B cell (primary cell): Measurements from ENCODE around the gene CCDC9B. TPM values are rescaled to one million over a fixed set of nuclear protein-coding genes. Genes with fewer than 3 reads are reported as not detected.

Experiments used
- ATAC-seq: fragments of 200-7000 bp; cut with Tn5 transposase; one replicate; pipeline ENCODE4 v1.10.0; 2021; ENCODE audit warnings: low read depth, mild to moderate bottlenecking, moderate number of reproducible peaks, moderate library complexity
- CTCF ChIA-PET: fragments of 350-600 bp; sonication (Branson Sonifier 250); formaldehyde crosslinking; loops from one replicate; lab custom pipeline; 2021; ENCODE audit warnings: antibody characterized with exemption, inconsistent platforms; lab: Charles Lee
- POLR2A ChIA-PET: fragments of 350-600 bp; sonication (Branson Sonifier 250); formaldehyde crosslinking; loops from one replicate; lab custom pipeline; 2021; ENCODE audit warnings: antibody characterized with exemption; lab: Charles Lee
- DNase-seq: peaks from one replicate; pipeline ENCODE4 v3.0.0; 2013
- H2AFZ ChIP-seq: 2 replicates; pipeline ENCODE4 v1.6.1; 2012; ENCODE audit warnings: mild to moderate bottlenecking, low read depth, low read length; ENCODE audit not compliant: insufficient read depth, poor library complexity, severe bottlenecking
- H3K27ac ChIP-seq, 2 donors: 1 replicate in 1 of 2; 2 replicates in 1 of 2; pipeline ENCODE4 v1.5.1; 2012 to 2013; ENCODE audit warnings: low read length in 2 of 2, mild to moderate bottlenecking in 2 of 2, moderate library complexity in 1 of 2
- H3K27me3 ChIP-seq, 4 experiments: fragments of 200-600 bp in 1 of 4; sonication (generic) in 1 of 4; replicated peaks in 1 of 4; 1 replicate in 2 of 4; 2 replicates in 2 of 4; pipeline versions ENCODE4 v1.6.1 to v1.7.0; 2013 to 2016; ENCODE audit warnings: low read length in 3 of 4, mild to moderate bottlenecking in 2 of 4, mixed read lengths in 1 of 4, moderate library complexity in 1 of 4; ENCODE audit not compliant: insufficient read depth in 4 of 4, control insufficient read depth in 3 of 4; ENCODE audit errors: control extremely low read depth in 1 of 4
- H3K36me3 ChIP-seq, 2 experiments: replicated peaks in 1 of 2; 1 replicate in 1 of 2; 2 replicates in 1 of 2; pipeline versions ENCODE4 v1.6.1 to v1.7.1; 2013; ENCODE audit warnings: low read length in 1 of 2; ENCODE audit not compliant: insufficient read depth in 2 of 2, control insufficient read depth in 1 of 2; ENCODE audit errors: control extremely low read depth in 1 of 2, extremely low read depth in 1 of 2
- H3K4me1 ChIP-seq, 2 donors: fragments of 200-600 bp in 1 of 2; sonication (generic) in 1 of 2; 1 replicate in 1 of 2; 2 replicates in 1 of 2; pipeline versions ENCODE4 v1.5.1 to v1.6.1; 2013 to 2017; ENCODE audit warnings: low read length in 2 of 2; ENCODE audit not compliant: control insufficient read depth in 2 of 2, insufficient read depth in 2 of 2
- H3K4me2 ChIP-seq: replicated peaks from 2 replicates; pipeline ENCODE3; 2012; ENCODE audit warnings: mild to moderate bottlenecking, low read depth, low read length; ENCODE audit not compliant: poor library complexity, severe bottlenecking
- H3K4me3 ChIP-seq, 5 experiments: fragments of 200-600 bp in 1 of 5; sonication (generic) in 1 of 5; 1 replicate in 3 of 5; 2 replicates in 2 of 5; pipeline versions ENCODE4 v1.5.1 to v1.7.0; 2011 to 2016; ENCODE audit warnings: low read length in 4 of 5, mild to moderate bottlenecking in 4 of 5, low read depth in 2 of 5, control low read depth in 1 of 5, moderate library complexity in 1 of 5; ENCODE audit not compliant: insufficient read depth in 1 of 5; ENCODE audit errors: control extremely low read depth in 1 of 5, extremely low read depth in 1 of 5
- H3K79me2 ChIP-seq: fragments of 200-600 bp; sonication (generic); one replicate; pipeline ENCODE4 v1.6.0; 2016; ENCODE audit warnings: low read length; ENCODE audit not compliant: control insufficient read depth, insufficient read depth
- H3K9ac ChIP-seq: fragments of 200-600 bp; sonication (generic); 2 replicates; pipeline ENCODE4 v1.6.1; 2017; ENCODE audit warnings: mild to moderate bottlenecking, low read length, moderate library complexity
- H3K9me3 ChIP-seq, 3 donors: one replicate each; pipeline versions ENCODE4 v1.6.1 to v1.7.1; 2013; ENCODE audit warnings: low read length in 2 of 3; ENCODE audit not compliant: control insufficient read depth in 2 of 3, insufficient read depth in 1 of 3; ENCODE audit errors: control extremely low read depth in 1 of 3
- H4K20me1 ChIP-seq: 2 replicates; pipeline ENCODE4 v1.6.0; 2012; ENCODE audit warnings: mild to moderate bottlenecking, low read length; ENCODE audit not compliant: insufficient read depth, control insufficient read depth, poor library complexity, severe bottlenecking
- H3K27ac Mint-ChIP-seq: one replicate; pipeline ENCODE4 v1.8.0; 2021; ENCODE audit warnings: mixed read lengths
- H3K27me3 Mint-ChIP-seq: one replicate; pipeline ENCODE4 v1.8.0; 2021; ENCODE audit warnings: mixed read lengths
- H3K4me1 Mint-ChIP-seq: one replicate; pipeline ENCODE4 v1.8.0; 2021; ENCODE audit warnings: mixed read lengths
- H3K4me3 Mint-ChIP-seq: one replicate; pipeline ENCODE4 v1.8.0; 2021; ENCODE audit warnings: mixed read lengths
- H3K9me3 Mint-ChIP-seq: one replicate; pipeline ENCODE4 v1.8.0; 2022; ENCODE audit warnings: mixed read lengths; ENCODE audit not compliant: insufficient read depth
- CTCF ChIP-seq: fragments of 200-600 bp; IDR thresholded peaks from one replicate; pipeline ENCODE4 v1.8.0; 2022; ENCODE audit warnings: antibody characterized with exemption, mild to moderate bottlenecking
- EZH2 ChIP-seq: IDR thresholded peaks from 2 replicates; pipeline ENCODE4 v1.6.1; 2012; ENCODE audit warnings: borderline replicate concordance, low read depth, mild to moderate bottlenecking, moderate library complexity, low read length; ENCODE audit not compliant: insufficient read depth, poor library complexity, severe bottlenecking
- WGBS: methylation state at CpG from one replicate; pipeline ENCODE4 v1.1.5; 2013; ENCODE audit warnings: missing lambda C conversion rate; ENCODE audit not compliant: insufficient coverage; 5-methylcytosine and 5-hydroxymethylcytosine counted together
- intact Hi-C: fragments of 100-400 bp; cut with micrococcal nuclease; formaldehyde crosslinking; loops from one replicate; pipeline ENCODE4 v1.10.0; 2022
- polyA plus RNA-seq: library from polyadenylated mRNA; depleted of rRNA; stranded (reverse); fragments of >200 nt; gene quantifications from 2 replicates; pipeline ENCODE4 v1.2.3, GENCODE V29; 2012
- total RNA-seq, 2 donors: library from RNA; stranded (reverse); fragments of 120-200 nt in 1 of 2; gene quantifications; 1 replicate in 1 of 2; 2 replicates in 1 of 2; pipeline versions ENCODE4 v1.2.3 to v1.2.4, GENCODE V29; 2013 to 2022

CCDC9B gene
- total and polyA plus RNA-seq, 2 donors (not counting 1 experiment from before 2014, with no cell fraction given) = 1.6 to 2.4 TPM

- Mint-ChIP-seq H3K27me3 (no peaks in the 10 kb centered on the region), H3K9me3 (no peaks in the 10 kb centered on the region), H3K27ac (peak within 1 kb of the TSS; percentile 99), H3K4me1 (peaks cover 48% of the 10 kb centered on the region), H3K4me3 (peak within 1 kb of the TSS; percentile 98)
- Histone ChIP-seq H3K79me2 (peaks cover 24% of the 10 kb centered on the region), H3K4me2 (peak within 1 kb of the TSS; percentile 92), H3K36me3 (peaks cover 0 to 20% of the 10 kb centered on the region in 2 experiments), H3K27ac (peak within 1 kb of the TSS; percentile 77 to 96), H2AFZ (peak within 1 kb of the TSS; percentile 92), H3K4me1 (peaks cover 25 to 36% of the 10 kb centered on the region in 2 donors), H3K9me3 (no peaks in the 10 kb centered on the region), H3K27me3 (no peaks in the 10 kb centered on the region), H3K9ac (peak within 1 kb of the TSS; percentile 92), H4K20me1 (no peaks in the 10 kb centered on the region), H3K4me3 (peak within 1 kb of the TSS; percentile 81 to 98 (median 90))
- POLR2A ChIA-PET = interaction anchor here (0.6 to 2.9 kb wide), 15 partner anchors 14 to 729 kb away, joined by 3 to 14 read pairs (median 5); partner anchors contain the start of genes BAHD1, BMF, INAFM2 and PAK6
- DNase-seq (peak; percentile 84), ATAC-seq (peak; percentile 79)
- 6% methylated on average over 11 of the region's 15 CpGs for WGBS
- intact Hi-C loops = loop anchor here (1.0 kb wide), 2 partner anchors 16 to 31 kb away; partner anchors contain the start of gene INAFM2
- peak; percentile 59 for TF ChIP-seq CTCF
- TF ChIP-seq EZH2 = no peak
- CTCF ChIA-PET = interaction anchor here (0.6 to 14.9 kb wide), 24 partner anchors 8 to 623 kb away, joined by 3 to 227 read pairs (median 4); partner anchors contain the start of genes ANKRD63, CCDC9B, GCHFR and INAFM2
These were observed 33.1 kb downstream of the CCDC9B start, which contains the start of gene PLCB2 for GRCh38 chr15:40307421-40308211. Gene PLCB2 (minus strand): TSS chr15:40307935. CDS start chr15:40307672, 263 bp downstream.
